ENCODE data around the gene NFATC2.
A peak's percentile ranks its signal among the peaks of the same experiment; 100 is the strongest.
"Not testable (repeated sequence)": the region's sequence is repeated elsewhere in the genome, so short reads cannot be mapped to it uniquely, and the experiment has no call there.

Gene NFATC2

DNA sequence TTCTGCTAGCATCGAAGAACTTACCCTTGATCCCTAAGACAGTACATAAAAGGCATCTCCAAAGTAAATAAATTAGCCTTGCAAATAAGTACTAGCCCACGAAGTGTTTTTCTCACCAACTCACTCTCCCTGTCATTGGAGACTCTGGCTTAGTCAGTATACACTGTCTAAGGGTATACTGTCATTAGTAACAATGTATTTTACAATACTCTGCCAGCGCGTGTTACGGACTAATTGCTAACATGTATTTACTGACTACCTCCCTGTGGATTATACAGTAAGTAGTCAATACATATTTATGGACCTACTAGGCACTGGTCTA, 72.1 kb downstream of the NFATC2 start:
- DNase-seq (ENCODE audit: low spot score): no peak

DNA sequence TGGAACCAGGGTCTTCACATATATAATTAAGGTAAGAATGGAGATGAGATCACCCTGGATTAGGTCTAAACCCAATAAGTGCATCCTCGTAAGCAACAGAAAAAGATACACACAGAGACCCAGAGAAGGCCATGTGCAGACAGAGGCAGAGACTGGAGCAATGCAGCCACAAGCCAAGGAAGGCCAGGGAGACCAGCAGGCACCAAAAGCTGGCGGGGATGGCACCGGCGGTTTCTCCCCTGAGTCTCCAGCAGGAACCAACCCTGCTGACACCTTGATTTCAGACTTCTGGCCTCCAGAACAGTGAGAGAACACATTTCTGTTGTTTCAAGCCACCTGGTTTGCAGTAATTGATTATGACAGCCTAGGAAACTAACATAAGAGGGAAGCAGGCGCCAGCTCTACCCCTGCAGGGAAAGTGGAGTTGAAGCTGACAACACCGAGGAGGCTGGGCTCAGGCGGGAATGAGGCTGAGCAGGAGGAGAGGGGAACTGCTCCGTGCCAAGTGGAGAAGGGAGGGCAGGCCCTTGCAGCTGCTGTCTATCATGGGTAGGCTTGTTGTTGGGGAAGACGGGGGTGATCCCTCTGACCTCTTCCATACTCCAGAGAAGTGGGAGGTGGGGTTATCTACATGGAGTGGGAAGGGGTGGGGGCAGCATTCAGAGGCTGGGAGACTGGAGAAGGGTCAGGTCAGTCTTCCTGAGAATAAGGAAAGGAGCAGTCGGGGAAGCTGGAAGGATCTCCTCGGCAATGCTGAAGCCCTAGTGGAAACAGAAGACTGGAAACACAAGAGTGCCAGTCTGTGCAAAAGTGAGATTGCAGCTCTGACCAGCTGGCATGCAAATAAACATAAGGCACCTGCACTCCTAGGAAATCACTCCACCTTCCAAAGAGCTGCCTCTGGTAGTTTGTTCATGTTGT, 72.7 kb downstream of the NFATC2 start:
- no peak for DNase-seq (ENCODE audit: low spot score)

DNA sequence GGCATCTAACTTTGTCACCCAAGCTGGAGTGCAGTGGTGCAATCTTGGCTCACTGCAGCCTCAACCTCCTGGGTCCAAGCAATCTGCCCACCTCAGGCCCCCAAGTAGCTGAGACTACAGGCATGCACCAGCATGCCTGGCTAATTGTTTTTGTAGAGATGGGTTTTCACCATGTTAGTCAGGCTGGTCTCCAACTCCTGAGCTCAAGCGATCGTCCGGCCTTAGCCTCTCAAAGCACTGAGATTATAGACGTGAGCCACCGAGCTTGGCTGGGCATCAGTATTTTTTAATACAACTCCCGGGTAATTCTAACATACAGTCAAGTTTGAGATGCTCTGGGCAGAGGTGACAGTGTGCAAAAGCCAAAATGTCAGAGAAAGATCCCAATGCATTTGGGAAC, 73.5 kb downstream of the NFATC2 start:
- DNase-seq (ENCODE audit: low spot score): no peak

DNA sequence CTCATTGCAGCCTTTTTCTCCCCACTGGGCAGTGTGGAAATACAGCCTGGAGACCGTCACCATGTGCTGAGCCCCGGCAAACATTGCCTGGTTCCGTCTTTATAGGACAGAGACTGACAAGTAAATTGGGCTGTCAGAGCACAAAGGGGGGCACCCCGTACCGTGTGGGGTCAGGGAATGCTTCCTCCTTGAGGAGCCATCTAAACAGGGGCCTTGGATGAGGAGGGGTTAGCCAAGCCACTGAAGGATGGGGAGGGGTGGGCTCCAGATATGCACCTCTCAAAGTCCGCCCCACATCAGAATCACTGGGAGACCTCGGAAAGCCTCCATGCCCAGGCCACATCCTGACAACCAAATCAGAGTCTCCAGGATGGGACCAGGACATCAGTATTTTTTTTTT, 73.9 kb downstream of the NFATC2 start:
- no peak for DNase-seq (ENCODE audit: low spot score)

DNA sequence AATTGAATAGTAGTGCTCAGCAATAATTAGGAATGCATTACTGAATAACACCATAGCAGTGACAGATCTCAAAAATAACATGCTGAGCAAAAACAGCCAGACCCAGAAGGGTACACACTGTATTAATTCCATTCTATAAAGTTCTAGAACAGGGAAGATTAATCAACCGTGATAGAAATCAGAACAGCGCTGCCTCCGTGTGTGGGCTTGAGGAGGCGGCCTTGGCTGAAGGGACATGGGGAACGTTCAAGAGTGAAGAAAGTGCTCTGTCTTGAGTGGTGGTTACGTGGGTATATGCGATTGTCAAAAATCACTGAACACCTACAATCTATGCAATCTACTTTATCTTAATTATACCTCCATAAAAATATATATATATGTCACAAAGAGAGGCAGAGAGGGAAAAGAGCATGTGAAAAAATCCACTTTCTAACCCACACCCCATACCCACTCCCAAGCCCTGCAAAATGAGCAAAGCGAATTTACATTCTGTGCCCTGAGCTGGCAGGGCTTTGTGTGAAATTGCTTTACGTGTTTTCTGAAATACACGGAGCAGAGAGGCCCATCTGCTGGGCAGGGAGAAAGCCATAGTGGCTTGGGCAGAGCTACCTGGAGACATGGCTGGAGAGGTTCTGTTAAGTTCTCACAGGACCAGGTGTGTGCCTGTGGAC, 74.4 kb downstream of the NFATC2 start:
- DNase-seq (ENCODE audit: low spot score): no peak

DNA sequence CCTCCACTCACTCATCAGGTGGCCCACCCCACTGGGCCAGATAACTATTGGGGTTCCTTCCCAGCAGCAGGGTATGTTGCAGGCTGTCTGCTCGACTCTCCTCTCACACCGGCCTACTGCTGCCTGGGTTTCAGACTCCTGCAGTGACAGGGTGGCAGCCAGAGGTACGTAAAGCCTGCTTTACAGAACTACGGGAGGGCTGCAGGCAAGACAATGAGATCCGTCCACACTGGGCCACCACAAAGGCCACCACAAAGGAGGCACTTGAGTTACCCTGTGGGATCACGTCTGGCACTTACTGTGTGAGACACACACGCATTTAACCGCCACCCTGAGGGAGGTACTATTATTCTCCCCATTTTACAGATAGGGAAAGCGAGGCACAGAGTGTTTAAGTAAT, 78.5 kb downstream of the NFATC2 start:
- no peak for DNase-seq (ENCODE audit: low spot score)

DNA sequence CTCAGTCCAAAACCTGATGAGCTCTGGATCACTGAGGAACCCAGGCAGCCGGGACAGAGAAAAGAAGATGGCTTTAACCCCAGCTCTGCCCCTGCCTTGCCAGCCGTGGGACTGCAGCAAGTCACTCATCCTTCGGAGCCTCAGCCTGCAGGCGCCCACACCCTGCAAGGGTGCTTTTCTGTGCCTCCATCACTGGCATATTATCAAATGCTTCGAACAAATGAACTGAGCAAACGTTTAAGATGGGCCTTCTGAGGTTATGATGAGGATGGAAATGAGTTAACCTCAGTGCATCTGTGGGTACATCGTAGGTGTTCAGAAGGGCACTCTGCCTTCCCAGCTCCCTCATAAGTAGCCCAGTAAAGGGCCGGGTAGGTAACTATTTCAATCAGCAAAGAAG, 79.0 kb downstream of the NFATC2 start:
- DNase-seq (ENCODE audit: low spot score): no peak

DNA sequence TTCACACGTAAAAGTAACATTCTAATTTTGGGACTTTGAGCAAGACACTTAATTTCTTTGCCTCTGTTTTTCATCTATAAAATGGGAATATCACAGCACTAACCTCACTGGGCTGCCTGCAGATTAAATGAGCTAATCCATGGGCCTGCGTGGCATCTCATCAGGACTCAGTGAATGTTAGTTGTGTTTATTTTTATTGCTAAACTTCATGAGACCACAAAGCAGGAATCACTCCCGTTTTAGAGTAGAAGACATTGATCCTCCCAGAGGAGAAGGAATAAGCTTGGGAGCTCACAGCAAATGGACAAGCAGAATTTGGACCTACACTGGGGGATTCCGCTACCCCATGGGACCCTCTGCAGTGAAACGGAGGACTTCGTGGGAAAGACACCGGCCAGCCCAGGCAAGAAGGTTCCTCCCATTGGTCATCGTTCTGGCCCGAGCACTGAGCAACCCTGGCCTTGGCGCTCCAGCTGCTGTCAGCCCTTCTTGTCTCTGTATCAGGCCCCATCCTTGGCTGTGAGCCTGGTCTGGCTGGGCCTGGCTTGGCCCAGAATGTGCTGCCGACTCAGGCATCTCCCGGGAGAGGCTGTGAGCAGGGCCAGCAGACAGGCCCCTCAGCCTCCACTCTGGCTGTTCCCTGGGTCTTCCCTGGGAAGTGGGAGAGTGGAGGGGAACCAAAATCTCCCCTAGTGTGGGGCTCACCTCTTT, 79.8 kb downstream of the NFATC2 start:
- no peak for DNase-seq (ENCODE audit: low spot score)

DNA sequence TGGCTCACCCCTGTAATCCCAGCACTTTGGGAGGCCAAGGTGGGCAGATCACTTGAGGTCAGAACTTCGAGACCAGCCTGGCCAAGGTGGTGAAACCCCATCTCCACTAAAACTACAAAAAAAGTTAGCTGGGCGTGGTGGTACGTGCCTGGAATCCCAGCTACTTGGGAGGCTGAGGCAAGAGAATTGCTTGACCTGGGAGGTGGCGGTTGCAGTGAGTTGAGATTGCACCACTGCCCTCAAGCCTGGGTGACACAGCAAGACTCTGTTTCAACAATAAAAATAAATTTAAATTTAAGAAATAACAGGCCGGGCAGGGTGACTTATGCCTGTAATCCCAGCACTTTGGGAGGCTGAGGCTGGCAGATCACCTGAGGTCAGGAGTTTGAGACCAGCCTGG, 80.7 kb downstream of the NFATC2 start:
- DNase-seq (ENCODE audit: low spot score): not testable (repeated sequence)

DNA sequence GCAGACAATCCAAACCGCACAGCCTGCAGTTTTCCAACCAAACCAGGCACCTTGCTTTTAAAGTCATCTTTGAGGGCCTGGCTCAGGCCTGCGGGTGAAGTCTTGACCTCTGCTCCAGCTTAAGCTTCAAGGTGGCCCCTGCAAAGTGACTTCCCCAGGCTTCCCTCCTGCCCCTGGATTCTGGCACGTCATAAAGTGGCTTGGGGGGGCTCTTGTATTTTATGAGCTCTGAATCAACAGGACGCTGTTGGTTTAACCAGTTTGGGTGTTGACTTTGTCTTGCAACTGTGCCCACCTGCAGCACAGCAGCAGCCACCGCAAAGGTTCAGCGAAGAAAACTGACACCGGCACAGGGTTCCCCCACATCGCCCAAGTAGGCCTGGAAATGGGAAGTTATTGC, 81.2 kb downstream of the NFATC2 start:
- no peak for DNase-seq (ENCODE audit: low spot score)

DNA sequence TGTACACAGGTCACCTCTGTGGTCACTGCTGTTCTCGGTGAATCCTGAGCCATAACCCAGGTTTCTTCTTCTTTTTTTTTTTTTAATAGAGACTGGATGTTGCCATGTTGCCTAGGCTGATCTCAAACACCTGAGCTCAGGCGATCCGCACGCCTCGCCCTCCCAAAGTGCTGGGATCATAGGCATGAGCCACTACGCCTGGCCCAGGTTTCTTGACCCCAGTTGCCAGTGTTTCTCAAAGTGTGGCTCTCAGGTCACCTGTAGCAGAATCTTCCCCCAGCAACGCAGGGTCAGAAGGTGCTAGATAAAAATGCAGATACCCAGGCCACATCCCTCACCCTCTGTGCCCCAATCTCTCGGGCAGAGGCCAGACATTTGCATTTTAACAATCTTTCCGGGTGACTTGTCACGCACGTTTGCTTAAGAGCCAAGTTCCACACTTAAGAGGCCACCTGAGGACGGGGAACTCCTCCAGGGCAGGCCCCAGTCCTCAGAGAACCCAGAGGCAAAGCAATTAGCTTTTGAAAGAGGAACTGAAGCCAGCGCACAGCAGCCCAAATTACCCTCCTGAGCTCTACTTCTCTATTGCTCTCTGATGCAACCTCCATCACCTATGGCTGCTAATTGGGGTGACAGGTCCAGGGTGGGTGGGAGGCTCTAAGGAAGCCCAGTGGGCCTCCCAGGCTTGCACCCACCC, 81.8 kb downstream of the NFATC2 start:
- DNase-seq (ENCODE audit: low spot score): no peak

DNA sequence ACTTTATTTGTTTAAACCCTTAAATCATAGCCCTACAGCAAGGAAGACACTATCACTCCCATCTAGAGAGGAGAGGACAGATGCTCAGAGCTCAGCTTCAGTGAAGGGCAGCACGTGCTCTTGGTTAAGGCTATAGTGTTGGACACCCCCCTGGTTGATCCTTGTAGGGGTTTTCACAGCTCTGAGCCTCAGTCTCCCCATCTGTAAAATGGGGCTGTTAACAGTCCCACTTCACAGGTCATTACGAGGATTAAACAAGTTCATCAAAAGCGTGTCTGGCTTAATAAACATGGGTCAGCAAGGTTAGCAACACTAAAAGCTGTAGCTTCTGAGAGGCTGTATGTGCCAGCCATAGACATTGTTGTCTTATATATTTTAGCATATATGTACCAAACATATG, 82.4 kb downstream of the NFATC2 start:
- DNase-seq (ENCODE audit: low spot score): no peak

DNA sequence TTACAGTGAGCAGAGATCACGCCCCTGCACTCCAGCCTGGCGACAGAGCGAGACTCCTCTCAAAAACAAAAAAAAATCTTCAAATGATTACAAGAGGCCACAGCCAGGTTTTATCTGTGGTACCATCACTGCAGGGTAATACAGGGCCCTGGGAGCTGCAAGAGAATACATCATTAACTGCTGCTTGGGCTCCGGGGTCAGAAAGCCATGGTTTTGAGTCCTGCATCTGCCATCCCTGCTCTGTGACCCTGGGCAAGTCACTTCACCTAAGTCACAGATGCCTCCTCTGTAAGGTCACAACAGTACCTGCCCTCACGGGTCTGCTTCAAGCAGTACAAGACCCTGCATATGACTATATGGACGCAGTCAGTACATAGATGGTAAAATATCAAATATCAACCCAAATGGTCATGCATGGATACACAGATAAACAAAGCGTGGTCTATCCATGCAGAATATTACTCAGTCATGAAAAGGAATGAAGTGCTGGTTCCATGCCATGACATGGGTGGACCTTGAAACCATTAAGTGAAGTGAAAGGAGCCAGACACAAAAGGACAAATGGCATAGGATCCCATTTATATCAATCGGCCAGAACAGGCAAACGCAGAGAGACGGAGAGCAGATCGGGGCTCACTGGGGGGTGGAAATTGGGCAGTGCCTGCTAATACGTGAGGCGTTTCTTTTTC, 83.6 kb downstream of the NFATC2 start:
- DNase-seq (ENCODE audit: low spot score): no peak

DNA sequence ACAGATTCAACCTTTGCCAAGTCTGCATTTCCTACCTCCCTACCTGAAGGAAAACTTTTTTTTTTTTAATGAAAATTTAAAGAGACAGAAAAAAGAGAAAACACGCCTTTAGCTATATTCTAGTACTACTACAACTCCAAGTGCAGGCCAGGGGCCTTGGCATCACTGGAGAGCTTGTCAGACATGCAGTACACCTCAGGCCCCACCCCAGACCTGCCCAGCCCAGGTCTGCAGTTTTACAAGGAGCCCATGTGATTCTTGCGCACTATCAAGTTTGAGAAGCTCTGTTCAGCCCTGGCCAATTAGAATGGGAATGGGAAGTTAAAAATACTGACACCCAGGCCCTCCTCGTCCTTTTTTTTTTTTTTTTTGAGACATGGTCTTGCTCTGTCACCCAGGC, 85.0 kb downstream of the NFATC2 start:
- DNase-seq (ENCODE audit: low spot score): no peak

DNA sequence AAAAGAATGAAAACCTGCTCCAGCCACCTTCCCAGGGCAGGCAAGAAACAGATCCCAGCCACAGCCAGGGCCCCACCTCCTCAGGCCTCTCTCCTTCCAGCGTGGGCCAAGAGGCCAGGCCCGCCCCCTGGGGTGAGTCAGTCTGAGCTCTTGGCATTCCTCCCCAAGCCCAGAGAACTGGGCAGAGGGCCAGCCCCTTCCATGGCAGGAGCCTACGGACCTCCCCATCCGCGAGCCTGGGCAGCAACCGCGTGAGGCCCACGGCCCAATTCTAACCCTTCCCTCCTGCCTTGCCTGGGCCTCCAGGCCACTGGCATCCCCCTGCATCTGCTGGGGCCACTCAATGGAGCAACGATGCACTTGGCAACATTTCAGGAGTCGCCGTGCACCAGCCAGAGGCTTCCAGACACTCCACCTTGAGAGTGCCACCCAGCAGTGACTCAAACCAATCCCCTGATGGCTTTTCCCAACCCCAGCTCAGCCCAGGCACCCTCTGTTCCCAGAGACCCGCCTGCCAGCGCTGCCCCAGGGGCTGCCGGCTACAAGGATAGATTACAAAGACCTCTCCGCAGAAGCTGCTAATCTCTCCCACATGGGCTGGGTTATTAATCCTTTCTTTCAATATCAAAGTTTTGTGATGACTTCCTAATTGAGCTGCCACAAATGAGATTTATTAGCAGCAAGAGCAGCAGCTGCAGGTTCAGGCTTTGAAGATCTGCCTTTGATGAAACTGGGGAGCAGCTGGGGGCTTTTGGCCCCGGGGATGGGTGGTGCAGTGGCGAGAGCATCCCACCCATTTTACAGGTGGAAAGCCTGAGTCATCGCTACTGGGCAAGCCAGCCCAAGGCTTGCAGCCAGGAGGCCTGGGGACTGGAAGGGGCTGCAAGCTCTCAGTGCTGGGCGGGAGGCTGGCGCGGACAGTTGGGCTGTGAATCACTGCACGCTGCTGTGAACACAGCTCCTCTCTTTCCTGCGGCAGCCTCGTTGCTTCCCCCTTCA, 85.7 kb downstream of the NFATC2 start:
- DNase-seq (ENCODE audit: low spot score): peak; percentile 98

DNA sequence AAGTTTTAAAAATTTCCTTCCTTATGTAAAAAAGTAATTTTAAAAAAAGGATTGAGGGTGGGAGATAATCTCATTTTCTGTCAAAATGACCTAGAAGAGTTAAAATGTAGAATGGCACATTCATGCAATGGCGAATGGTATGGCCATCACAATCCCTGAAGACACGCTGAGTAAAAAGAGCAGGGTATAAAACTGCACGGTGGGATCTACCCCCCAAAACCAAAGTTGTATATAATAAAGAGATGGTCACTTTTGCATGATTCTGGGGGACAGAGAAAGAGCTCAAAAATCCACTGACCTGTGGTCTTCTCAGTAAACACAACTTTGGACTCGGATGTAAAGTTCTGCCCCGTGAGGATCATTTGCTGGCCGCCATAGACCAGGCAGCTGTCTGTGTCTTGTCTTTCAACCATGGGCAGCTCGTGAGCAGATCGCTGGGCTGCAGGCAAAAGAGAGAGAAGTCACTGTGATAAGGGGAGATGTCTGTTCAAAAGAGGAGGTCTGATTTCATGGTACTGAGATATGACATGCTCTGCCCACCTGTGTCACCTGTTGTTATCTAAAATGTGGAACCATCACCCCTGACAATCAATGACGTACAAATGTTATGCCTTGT, 88.2 kb downstream of the NFATC2 start:
- no peak for DNase-seq (ENCODE audit: low spot score)

DNA sequence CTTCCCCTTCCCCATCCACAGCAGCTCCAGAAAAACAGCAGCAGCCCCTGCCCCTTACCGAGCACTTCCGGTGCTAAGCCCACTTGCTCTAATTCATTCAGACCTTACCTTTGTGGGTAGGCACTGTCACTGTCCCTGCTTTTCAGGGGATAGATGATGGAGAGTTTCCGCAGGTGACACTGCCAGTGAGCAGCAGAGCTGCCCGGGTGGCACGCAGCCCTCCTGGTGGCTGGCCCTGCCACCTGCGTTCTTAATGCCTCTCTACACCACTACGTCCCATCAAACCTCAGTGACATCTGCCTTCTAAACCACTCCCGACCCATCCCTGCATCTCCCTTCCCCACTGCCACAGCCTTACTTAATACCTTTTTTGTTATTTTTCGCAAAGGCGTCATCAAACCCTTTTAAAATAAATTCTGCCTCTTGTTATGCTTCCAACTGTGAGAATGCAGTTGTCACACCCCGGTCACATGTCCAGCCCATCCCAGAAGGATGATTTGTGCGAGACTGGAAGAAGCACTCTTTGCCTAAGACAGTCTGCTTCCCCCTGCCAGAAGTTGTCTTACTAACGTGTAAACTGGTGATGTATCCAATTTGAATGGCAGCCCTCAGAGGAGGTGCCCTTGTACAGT, 89.7 kb downstream of the NFATC2 start:
- no peak for DNase-seq (ENCODE audit: low spot score)

DNA sequence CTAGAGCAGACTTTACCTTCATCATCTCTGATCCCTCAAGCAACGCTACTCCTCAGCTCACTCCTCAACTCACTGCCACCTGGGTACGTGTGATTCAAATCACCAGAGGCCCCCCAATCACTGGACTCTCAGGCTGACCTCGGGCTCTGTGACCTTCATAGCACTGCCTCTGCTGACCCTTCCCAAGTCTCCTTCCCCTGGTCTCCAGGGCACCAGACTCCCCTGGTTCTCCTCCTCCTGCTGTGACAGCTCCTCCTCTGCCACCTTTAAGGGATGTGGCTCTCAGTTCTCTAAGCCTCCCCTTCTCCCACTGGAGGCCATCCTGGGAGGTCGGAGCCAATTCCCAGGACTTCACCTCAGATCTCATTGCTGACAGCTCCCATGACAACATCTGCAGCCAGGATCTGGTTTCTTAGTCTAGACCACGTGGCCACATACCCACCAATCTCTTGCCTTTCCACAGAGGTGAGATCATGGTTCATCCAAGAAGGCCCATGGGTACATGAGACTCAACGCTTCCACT, 90.4 kb downstream of the NFATC2 start:
- no peak for DNase-seq (ENCODE audit: low spot score)

DNA sequence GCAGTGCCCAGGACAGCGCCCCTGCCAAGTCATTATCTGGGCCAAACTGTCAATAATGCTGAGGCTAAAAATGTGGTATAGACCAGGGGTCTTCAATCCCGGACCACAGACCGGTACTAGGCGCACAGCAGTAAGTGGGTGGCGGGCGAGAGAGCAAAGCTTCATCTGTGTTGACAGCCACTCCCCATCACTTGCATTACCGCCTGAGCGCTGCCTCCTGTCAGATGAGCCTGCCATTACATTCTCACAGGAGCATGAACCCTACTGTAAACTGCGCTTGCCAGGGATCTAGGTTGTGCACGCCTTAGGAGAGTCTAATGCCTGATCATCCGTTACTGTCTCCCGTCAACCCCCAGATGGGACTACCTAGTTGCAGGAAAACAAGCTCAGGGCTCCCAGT, 91.0 kb downstream of the NFATC2 start:
- DNase-seq (ENCODE audit: low spot score): no peak

Measured in kidney tubule cell (primary cell).